IPS DF 6.9 (cell line): ENCODE results near the gene NACC1.

Experiments used
- DNase-seq: peaks from one replicate; pipeline ENCODE4 v3.0.0-alpha.2; 2013; ENCODE audit warnings: low read depth, low spot score
- H3K27ac ChIP-seq: one replicate; pipeline ENCODE4 v1.5.1; 2013; ENCODE audit warnings: low read length, control low read depth
- H3K27me3 ChIP-seq: 2 replicates; pipeline ENCODE4 v1.6.1; 2013; ENCODE audit warnings: mild to moderate bottlenecking, low read length; ENCODE audit not compliant: control insufficient read depth, insufficient read depth
- H3K36me3 ChIP-seq: 2 replicates; pipeline ENCODE4 v1.6.1; 2013; ENCODE audit warnings: low read length; ENCODE audit not compliant: control insufficient read depth, insufficient read depth
- H3K4me1 ChIP-seq: 2 replicates; pipeline ENCODE4 v1.6.1; 2013; ENCODE audit warnings: low read length; ENCODE audit not compliant: control insufficient read depth, insufficient read depth
- H3K4me3 ChIP-seq: 2 replicates; pipeline ENCODE4 v1.5.1; 2013; ENCODE audit warnings: mild to moderate bottlenecking, low read length
- H3K9me3 ChIP-seq: 2 replicates; pipeline ENCODE4 v1.6.1; 2013; ENCODE audit warnings: low read length, inconsistent platforms; ENCODE audit not compliant: control insufficient read depth, insufficient read depth
- WGBS: extraction: QIAGEN DNeasy Blood & Tissue Kit; methylation state at CpG from one replicate; pipeline ENCODE4 v1.1.7; 2013; ENCODE audit warnings: mixed read lengths, missing lambda C conversion rate; ENCODE audit not compliant: insufficient read length, insufficient coverage; 5-methylcytosine and 5-hydroxymethylcytosine counted together

The NACC1 gene

DNA sequence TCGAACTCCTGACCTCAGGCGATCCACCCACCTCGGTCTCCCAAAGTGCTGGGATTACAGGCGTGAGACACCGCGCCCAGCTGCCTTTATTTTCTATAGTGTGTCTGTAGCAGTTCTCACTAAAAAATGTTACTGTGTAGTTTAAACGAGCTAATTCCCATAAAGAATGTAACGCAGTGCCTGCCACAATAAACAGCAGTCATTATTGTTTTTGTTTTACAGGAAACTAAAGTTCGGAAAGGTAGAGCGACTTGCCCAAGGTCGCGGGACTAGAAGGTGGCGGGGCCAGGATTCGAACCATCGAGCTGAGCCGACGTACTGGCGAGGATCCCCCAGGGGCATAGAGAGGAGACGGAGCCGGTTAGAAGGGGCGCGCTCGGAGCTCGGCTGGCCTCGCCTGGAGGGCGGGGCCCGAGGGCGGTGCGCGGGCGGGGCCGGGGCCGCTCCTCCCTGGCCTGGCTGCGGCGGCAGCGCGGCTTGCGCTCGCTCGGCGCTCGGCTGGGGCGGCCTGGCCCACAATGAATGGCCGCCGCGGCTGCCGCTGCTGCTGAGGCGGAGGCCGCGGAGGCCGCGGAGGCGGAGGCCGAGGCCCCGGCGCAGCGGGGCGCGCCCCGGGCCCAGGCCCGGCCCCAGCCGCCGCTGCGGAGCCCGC lies at the start of gene NACC1:
Gene NACC1 (plus strand): TSS at position 493 of the 652 bp plus-strand sequence. CDS start 16,944 bp downstream, outside the sequence.
- no peaks in the 10 kb centered on the region for H3K9me3 ChIP-seq
- H3K36me3 ChIP-seq = peaks cover 3% of the 10 kb centered on the region; the same call in 1 of the 2 replicates
- H3K4me1 ChIP-seq = peaks cover 12% of the 10 kb centered on the region
- no peak within 1 kb of the TSS for H3K27ac ChIP-seq
- no peak for DNase-seq
- no CpG with 5 or more reads among the region's 65 CpGs for WGBS
- H3K27me3 ChIP-seq = no peaks in the 10 kb centered on the region
- H3K4me3 ChIP-seq = peak within 1 kb of the TSS; percentile 86

DNA sequence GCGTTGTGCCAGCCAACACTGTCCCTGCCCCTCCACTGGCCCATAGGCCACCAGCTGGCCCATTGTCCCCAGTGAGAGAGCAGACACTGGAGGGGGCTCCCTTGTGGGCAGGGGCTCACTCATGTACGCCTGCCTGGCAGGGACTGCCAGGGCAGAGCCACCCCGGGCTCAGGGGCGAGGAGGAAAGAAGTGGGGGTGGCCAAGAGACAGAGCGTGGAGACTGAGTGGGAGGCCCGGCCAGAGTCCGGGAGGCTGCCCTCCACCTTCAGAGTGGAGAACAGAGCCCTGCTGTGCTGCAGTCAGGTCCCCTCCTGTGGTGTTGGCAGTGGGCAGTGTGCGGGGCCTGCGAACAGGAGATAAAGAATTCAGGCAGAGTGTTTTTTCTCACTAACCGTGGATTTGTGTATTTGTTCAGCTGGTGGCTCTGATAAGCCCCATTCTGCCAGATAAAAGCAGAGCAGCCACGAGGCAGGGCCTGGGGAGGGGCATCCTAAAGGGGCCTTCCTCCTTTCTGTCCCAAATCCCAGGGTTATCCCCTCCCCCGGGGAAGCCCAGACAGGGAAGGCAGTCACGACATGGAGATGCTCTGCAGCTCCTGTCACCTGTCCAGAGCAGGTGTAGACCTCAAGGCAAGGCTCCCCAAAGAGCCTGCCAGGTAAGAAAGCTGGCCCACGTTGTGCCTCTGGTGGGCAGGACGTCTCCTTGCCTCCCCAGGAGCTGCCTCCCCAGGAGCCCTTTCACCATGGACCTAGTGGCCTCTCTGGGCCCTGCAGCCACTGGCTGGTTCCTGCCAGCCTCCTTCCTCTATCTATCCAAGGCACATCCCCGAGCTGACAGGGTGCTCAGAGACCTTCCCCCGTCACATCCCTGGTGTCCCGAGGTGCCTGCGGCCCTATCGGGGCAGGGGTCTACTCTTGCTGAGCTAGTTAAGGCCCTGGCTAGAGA lies 48.4 kb upstream of the NACC1 start:
- H3K4me3 ChIP-seq = no peak overlapping the region
- DNase-seq = no peak
- no CpG with 5 or more reads among the region's 20 CpGs for WGBS
- no peaks in the 10 kb centered on the region for H3K4me1 ChIP-seq
- no peak overlapping the region for H3K27ac ChIP-seq
- H3K36me3 ChIP-seq = no peaks in the 10 kb centered on the region
- no peaks in the 10 kb centered on the region for H3K27me3 ChIP-seq
- no peaks in the 10 kb centered on the region for H3K9me3 ChIP-seq

DNA sequence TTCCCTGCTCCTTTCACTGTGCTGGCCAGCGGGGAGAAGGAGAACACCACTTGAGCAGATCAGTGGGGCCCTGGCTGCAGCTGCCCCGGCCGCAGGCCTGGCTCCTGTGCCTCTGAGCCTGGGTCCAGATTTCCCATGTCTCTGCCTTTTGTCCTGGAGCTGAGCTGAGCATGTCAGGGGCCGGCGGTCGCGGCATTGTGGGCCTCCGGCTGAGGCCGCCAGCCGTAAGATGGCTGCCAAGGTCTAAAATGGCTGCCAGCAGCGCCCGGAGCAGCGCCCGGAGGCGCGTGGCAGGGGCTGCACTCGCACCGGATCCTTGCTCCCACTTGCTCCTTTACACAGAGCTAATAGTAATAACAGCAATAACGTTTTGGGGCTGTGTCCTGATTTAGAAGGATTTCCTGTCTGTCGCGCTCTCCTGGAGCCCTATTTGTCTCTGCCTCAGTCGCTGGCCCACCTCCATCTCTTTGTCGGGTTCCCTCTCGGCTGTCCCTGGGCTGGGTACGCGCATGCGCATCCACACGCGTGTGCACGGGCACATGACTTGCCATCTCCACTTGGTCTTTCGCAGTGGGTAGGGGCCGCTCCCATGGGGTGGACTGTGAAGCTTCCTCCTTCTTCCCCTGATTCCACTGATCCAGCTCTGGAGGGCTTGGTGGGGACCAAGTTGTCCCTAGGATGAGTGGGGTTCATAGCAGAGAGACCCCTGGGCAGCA lies 47.5 kb upstream of the NACC1 start:
- WGBS = no CpG with 5 or more reads among the region's 32 CpGs
- no peaks in the 10 kb centered on the region for H3K9me3 ChIP-seq
- H3K27me3 ChIP-seq = no peaks in the 10 kb centered on the region
- DNase-seq = no peak
- no peaks in the 10 kb centered on the region for H3K36me3 ChIP-seq
- H3K4me3 ChIP-seq = no peak overlapping the region
- no peak overlapping the region for H3K27ac ChIP-seq
- no peaks in the 10 kb centered on the region for H3K4me1 ChIP-seq

DNA sequence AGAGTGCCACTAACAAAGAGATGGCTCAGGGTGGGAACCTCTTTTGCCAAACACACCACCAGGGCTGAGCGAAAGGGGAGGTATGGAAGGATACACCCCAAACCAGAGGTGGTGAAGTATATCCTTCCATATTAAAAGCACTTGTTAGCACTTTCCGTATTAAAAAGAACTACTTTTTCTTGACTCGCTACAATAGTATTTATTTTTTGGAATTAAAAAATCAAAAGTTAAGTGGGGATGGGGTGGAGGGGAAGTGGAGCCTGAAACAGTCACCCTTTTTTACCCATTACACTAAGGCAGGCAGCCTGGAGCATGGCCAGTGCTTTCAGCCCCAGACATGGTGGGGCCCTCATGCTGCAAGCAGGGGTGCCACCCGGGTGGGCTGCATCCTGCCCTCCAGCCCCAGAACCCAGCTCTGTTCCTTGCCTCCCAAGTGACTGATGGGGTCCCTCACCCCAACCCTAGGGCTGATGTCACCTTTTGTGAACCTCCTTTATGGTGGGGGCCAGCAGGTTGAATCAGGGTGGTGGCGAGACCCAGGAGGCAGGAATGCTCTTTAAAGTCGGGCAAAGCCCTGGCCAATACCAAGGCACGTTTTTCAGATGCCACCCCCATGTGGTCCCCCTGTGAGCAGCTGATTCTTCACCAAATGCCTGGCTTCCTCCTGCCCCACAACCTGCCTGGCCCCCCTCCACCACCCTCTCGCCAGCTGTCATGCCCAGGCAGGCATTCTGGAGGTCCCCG lies 46.4 kb upstream of the NACC1 start:
- DNase-seq = no peak
- H3K27me3 ChIP-seq = no peaks in the 10 kb centered on the region
- no CpG with 5 or more reads among the region's 9 CpGs for WGBS
- no peaks in the 10 kb centered on the region for H3K36me3 ChIP-seq
- no peaks in the 10 kb centered on the region for H3K9me3 ChIP-seq
- no peak overlapping the region for H3K4me3 ChIP-seq
- H3K27ac ChIP-seq = no peak overlapping the region
- no peaks in the 10 kb centered on the region for H3K4me1 ChIP-seq

DNA sequence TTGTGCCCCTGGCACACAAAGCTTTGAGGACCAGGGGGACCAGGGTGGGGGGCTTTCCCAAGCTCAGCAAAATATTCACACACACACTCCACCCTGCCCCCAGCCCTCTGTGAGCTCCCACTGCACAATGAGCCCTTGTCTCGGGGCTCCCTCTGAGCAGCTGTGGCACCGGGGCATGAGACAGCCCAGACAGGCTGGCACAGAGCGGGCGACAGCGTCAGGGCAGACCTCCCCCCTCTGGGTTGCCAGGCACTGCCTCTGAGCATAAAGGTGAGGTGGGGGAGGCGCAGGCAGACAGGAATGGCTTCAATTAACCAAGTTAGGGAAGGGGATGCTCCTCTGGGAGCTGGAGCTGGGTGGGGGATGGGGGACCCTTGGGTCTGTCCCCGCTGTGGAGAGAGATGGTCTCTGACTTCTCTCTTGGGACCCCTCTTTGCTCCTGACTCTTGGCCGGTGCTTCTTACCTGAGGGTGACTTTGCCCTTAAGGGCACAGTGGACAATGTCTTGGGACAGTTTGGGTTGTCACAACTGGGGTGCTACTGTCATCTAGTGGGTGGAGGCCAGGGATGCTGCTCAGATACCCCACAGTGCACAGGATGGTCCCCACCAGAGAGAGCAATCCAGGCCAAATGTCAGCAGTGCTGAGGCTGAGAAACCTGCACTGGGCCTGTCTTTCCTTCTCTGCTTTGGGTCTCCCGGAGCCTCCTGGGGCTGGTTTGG lies 45.7 kb upstream of the NACC1 start:
- H3K27me3 ChIP-seq = no peaks in the 10 kb centered on the region
- no peaks in the 10 kb centered on the region for H3K9me3 ChIP-seq
- peaks cover 2% of the 10 kb centered on the region; the same call in 1 of the 2 replicates for H3K4me1 ChIP-seq
- no peaks in the 10 kb centered on the region for H3K36me3 ChIP-seq
- WGBS = no CpG with 5 or more reads among the region's 9 CpGs
- no peak for DNase-seq
- H3K27ac ChIP-seq = no peak overlapping the region
- no peak overlapping the region for H3K4me3 ChIP-seq

DNA sequence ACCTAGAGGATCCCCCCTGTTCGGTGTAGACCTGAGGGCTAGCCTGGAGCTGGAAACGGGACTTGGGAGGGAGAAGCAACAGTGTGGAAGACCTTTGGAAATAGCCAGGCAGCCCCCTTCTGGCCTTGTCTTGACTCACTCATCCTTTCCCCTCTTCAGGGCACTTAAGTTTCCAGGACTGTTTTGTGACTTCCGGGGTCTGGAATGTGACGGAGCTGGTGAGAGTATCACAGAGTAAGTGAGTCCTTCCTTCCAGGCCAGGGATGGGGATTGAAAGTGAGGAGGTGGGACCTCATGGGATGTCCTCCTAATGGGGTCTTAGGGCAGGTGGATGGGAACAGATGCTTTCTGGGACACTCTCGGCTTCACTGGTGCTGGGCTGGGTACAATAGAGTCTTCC lies 44.8 kb upstream of the NACC1 start:
- no CpG with 5 or more reads among the region's 5 CpGs for WGBS
- no peak for DNase-seq
- peaks cover 6% of the 10 kb centered on the region for H3K4me1 ChIP-seq
- H3K4me3 ChIP-seq = no peak overlapping the region
- H3K9me3 ChIP-seq = no peaks in the 10 kb centered on the region
- H3K36me3 ChIP-seq = no peaks in the 10 kb centered on the region
- no peak overlapping the region for H3K27ac ChIP-seq
- no peaks in the 10 kb centered on the region for H3K27me3 ChIP-seq

DNA sequence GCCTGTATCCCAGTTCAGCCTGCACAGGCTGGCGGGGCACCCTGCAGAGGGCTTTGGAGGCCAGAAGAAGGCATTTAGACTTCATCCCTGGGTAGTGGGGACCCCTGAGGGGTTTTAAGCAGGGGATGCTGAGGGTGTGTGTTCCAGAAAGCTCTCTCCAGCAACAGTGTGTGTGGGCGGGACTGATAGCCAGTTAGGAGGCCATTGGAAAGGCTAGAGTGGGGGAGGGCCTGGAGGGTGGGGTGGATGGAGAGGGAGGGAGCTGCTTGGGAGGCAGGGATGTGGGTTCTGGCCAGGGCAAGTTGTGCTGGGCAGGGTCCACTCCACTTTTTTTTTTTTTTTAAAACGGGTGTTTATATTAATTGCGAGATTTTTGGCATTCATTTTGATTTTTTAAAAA lies 43.7 kb upstream of the NACC1 start:
- H3K9me3 ChIP-seq = no peaks in the 10 kb centered on the region
- H3K27ac ChIP-seq = no peak overlapping the region
- DNase-seq = no peak
- no peaks in the 10 kb centered on the region for H3K27me3 ChIP-seq
- WGBS = no CpG with 5 or more reads among the region's 4 CpGs
- no peaks in the 10 kb centered on the region for H3K36me3 ChIP-seq
- H3K4me3 ChIP-seq = no peak overlapping the region
- H3K4me1 ChIP-seq = peaks cover 10% of the 10 kb centered on the region

DNA sequence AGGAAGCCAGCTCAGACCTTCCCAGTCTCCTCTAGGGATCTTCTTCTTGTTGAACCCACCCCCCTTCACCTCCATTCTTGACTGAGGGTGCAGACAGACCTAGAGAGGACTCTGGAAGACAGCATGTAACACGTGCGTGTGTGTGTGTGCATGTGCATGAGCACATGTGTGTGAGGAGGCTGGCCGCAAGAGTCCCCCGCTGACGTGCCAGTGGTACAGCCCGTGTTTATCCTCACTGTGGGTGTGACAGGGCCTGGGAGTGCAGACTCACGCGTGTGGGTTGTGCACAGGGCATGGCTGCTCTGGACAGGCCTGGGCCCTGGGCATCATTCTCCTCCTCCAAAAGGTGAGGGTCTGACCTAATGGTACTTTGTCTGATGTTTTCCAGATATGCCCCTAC lies 41.7 kb upstream of the NACC1 start:
- no peaks in the 10 kb centered on the region for H3K27me3 ChIP-seq
- no CpG with 5 or more reads among the region's 8 CpGs for WGBS
- H3K27ac ChIP-seq = no peak overlapping the region

DNA sequence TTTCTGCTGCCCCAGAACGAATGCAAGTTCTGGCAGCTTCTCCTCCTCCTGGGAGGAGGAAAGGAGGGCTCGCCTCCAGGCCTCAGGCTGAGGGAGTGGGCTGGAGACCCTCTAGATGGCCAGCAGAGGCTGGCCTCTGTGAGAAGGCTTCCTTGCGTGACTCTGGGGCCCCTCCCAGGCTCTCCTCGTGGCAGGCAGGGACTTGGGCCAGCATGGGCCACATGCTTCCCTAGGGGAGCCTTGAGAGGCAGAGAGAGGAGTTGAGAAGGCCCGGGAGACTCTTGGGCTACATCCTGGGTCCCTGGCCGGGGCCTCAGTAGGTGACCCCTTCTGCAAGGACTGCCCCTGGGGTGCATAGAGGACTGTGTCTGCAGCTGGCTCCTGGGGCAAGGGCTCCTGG lies 41.3 kb upstream of the NACC1 start:
- H3K27ac ChIP-seq = no peak overlapping the region
- no peak for DNase-seq
- no CpG with 5 or more reads among the region's 6 CpGs for WGBS
- H3K9me3 ChIP-seq = no peaks in the 10 kb centered on the region
- no peaks in the 10 kb centered on the region for H3K36me3 ChIP-seq
- H3K4me3 ChIP-seq = no peak overlapping the region
- peaks cover 11% of the 10 kb centered on the region for H3K4me1 ChIP-seq
- H3K27me3 ChIP-seq = no peaks in the 10 kb centered on the region

More for the DNA sequence above, 41.7 kb upstream of the NACC1 start:
- H3K4me3 ChIP-seq = no peak overlapping the region
- peaks cover 11% of the 10 kb centered on the region for H3K4me1 ChIP-seq
- H3K36me3 ChIP-seq = no peaks in the 10 kb centered on the region
- no peak for DNase-seq
- H3K9me3 ChIP-seq = no peaks in the 10 kb centered on the region
